Measurements from ENCODE around the gene PODXL.
"Not testable (repeated sequence)": the region's sequence is repeated elsewhere in the genome, so short reads cannot be mapped to it uniquely, and the experiment has no call there.

DNA sequence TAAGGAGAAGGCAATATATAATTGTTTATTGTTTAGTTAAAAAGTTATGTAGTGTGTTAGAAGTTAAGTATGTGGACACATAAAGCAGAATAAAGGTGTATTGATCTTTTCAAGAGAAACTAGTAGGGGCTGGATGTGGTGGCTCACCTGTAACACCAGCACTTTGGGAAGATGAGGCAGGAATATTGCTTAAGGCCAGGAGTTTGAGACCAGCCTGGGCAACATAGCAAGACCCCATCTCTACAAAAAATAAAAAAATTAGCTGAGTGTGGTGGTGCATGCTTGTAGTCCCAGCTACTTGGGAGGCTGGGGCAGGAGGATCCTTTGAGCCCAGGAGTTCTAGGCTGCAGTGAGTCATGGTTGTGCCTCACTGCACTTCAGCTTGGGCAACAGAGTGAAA lies 93.7 kb downstream of the PODXL start:
- TF ChIP-seq, protein P1, sequence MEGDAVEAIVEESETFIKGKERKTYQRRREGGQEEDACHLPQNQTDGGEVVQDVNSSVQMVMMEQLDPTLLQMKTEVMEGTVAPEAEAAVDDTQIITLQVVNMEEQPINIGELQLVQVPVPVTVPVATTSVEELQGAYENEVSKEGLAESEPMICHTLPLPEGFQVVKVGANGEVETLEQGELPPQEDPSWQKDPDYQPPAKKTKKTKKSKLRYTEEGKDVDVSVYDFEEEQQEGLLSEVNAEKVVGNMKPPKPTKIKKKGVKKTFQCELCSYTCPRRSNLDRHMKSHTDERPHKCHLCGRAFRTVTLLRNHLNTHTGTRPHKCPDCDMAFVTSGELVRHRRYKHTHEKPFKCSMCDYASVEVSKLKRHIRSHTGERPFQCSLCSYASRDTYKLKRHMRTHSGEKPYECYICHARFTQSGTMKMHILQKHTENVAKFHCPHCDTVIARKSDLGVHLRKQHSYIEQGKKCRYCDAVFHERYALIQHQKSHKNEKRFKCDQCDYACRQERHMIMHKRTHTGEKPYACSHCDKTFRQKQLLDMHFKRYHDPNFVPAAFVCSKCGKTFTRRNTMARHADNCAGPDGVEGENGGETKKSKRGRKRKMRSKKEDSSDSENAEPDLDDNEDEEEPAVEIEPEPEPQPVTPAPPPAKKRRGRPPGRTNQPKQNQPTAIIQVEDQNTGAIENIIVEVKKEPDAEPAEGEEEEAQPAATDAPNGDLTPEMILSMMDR (IDR thresholded peaks at IDR 0.05; ENCODE audit: poor library complexity): not testable (repeated sequence)
- not testable (repeated sequence) for TF ChIP-seq EZH2 (IDR thresholded peaks at IDR 0.05; ENCODE audit: borderline replicate concordance); EZH2phosphoT487 (IDR thresholded peaks at IDR 0.05; ENCODE audit: low read depth, severe bottlenecking, unreplicated experiment)
